ENCODE results near the gene TACR1.

Gene TACR1

GRCh38 chr2:75045526-75046050, 153.7 kb downstream of the TACR1 start:
- DNase-seq, result no peak

DNA sequence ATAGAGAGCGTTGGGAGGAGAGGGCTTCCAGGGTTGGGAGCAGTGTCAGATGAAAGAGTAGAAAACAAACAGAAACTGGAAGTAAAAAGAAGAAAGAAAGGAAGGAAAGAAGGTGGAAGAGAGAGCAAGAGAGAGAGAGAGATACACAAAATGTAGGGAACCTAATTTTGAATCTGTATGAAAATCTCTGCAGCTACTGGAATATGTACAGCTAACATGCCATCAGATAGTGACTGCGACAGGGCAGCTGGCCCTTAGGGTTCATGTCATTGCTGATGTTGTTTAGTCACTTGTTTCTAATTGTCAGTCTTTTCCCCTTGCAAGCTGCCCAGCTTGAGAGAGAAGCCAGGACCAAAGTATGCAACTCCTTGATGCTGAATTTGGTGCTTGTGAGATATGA, 155.0 kb downstream of the TACR1 start:
- DNase-seq, result no peak

GRCh38 chr2:75042823-75043222, 156.5 kb downstream of the TACR1 start:
- no peak for DNase-seq

DNA sequence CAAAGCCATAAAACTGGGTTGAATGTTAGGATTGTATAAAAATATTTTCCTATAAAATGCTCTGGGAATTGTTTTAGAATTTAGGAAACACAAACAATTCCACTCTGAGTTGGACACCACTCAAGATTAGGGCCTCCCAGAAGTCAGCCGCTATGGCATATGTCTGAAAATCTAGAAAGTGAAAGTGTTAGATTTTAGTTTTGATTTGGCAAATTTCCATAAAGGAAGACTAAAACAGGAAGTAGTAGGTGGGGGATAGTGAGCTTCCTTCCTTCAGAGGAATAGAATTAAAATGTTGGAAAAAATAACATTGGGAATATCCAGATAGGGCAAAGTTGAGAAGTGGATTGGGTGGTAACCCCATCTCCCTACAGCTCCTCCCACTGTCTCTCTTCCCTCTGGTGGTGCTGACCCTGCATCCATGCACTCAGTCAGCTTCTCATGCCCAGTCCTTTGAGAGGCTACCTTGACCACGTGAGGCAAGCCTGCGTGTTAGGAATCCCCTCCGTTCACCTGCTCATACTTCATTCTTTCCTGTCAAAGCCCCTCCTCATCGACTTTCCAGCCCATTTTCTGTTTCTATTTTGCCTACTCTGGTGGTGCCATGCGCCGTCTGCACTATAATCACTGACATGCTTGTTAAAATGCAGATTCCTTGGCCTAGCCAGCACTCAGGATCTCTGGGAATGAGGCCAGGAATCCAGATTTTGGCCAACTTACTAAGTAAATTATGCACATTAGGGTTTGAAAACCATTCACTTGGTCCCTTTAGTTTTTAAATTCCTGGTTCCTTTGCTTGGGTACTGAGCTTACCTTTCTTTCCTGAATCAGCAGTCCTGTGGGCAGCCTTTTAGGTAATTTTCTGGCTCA, 157.4 kb downstream of the TACR1 start:
- DNase-seq, result no peak

DNA sequence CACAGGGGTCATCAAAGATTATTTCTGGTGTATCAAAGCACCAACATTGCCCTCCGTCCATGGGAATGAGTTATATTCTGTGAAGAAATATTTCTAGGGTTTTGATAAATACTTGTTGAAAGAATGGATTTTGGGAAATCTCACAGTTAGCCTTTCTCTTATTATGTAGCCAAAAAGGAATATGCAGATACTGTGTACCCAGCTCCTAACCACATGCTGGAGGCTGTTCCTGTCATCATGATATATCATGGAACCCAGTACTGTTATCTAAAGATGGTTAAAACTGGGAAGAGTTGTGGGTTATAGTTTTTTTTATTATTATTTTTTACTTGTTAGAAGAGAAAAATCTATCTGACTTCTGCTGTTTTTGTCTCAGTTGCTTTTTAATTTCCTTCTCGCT, 158.1 kb downstream of the TACR1 start:
- DNase-seq, result no peak

GRCh38 chr2:75035444-75036353, 163.6 kb downstream of the TACR1 start:
- DNase-seq, result no peak

DNA sequence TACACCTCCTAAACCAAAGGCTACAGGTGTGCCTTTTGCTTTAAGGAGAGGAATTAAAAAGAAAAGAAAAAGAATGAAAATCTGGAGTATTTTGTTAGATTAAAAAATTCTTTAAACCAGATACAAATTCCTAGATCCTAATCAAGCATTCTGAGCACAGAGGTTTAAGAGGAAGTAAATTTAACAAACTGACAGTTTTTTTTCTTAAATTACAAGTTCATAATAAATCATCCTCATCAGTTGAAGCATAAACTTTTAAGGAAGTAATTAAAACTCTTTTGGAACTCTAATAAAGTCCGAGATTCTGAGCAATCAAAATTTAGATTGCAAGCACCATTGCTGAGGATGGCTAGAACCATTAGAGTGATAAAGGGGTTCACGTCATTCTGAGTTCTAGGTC, 165.8 kb downstream of the TACR1 start:
- no peak for DNase-seq

DNA sequence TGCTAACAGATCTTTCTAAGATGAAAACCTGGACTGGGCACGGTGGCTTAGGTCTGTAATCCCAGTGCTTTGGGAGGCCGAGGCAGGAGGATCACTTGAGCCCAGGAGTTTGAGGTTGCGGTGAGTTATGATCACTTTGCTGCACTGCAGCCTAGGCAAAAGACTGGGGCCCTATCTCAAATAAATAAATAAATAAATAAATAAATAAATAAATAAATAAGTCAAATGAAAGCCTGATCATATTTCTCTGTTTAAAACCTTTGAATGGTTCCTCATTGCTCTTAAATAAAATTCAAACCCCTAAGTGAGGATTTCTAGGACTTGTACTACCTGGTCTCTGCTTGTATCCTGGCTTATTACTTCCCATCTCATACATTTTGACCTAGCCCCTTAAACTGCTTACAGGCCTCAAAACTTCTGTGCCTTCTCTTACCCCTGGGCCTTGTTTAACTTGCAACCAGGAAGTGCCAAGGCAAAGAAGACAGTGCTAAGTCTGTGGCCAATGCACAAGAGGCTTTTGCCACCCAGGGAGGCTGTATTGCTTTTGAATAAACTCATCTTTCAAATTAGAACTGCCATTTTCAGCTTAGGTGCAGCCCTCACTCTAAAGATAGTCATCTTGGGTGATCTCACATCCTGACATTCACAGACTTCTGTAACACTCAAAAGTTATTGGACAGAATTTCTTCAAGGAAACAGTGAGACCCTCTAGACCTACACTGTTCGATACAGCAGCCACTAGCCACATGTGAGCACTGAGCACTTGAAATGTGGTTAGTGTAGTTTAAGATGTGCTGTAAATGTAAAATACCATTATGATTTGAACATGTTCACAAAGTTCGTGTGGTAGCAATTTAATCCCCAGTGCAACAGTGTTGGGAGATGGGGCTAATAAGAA, 167.2 kb downstream of the TACR1 start:
- no peak for DNase-seq

- DNase-seq, result no peak
Measured at GRCh38 chr2:75031171-75031570, 168.1 kb downstream of the TACR1 start.

- DNase-seq, result no peak
Measured at GRCh38 chr2:75030218-75031009, 168.9 kb downstream of the TACR1 start.

GRCh38 chr2:75027886-75028285, 171.4 kb downstream of the TACR1 start:
- DNase-seq, result no peak

DNA sequence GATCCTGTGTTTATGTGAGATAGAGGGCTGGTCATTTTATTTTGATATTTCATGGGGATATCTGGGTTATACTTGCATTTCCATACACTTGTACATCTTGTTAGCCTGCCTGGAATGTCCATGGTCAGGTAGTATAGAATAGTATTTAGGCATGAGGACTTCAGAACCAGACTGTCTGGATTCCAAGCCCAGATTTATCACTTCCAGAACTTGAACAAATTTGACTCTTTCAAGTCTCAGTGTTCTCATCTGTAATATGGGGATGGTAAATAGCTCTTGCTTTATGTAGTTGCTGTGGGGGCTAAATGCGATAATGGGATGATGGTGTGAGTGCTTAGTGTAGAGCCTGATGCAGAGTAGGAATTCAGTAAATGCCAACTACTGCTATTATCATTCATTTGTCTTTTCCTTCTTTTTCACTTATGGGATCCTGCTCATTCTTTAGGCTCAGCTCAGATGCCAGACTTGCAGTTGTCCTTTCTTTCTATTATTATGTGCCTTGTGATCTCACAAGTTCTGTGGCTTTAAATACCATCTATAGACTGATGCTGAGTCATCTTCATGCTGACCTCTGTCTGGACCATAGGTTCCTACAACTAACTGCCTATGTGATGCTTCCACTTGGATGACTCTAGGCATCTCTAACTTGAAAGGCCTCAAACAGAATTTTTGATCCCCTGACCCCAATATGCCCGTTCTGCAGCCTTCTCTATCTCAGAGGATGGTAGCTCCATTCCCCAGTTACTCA, 173.5 kb downstream of the TACR1 start:
- no peak for DNase-seq

- no peak for DNase-seq
Measured at GRCh38 chr2:75025216-75025615, 174.1 kb downstream of the TACR1 start.

DNA sequence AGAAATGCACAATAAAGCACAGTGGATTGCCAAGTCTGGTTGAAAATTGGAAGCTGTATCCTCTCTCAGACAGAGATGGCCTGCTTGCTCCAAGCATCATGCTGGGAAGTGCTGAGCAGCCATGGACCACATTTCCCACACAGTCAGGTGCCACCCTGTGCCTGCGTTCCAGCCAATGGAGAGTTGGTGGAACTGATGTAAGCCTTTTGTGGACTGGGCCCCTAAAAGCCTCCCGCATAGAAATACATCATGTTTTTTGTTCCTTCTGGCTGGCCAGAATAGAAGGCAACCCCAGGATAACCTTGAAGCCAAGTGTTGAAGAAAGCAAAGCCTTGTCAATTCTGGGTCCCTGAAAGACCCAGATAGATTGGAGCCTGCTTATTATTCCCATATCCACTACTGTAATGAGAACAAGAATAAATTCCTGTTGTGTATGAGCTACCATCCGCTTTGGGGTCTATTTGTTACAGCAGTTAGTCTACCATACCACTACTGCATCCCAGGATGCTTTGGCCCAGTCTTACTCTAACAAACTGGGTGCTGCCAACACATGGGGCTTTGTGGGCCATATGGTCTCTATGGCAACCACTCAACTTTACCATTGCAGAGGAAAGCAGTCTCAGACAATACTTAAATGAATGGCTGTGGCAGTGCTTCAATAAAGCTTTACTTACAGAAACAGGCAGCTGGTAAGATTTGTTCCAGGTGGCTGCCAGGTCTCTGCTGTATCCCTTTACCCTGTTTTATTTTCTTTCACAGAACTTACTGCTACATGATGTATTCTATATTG, 175.5 kb downstream of the TACR1 start:
- DNase-seq, result no peak

GRCh38 chr2:75022516-75022915, 176.8 kb downstream of the TACR1 start:
- no peak for DNase-seq

DNA sequence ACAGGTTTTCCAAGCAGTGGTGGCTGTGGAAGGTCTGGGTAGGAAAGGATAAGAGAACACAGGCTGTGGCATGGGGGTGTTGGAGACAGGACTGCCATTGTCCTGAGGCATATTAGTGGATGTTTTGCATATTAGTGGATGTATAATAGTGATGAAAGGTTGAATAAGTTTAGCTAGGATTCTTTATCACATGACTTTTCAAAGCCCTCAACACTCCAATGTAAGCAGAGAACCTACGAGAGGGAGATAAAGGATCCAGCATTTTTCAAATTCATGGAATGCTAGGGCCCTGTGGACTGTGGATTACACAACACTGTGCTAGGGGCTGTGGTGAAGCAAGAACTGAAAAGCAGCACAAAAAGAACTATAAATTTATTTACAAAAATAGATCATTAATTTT, 177.6 kb downstream of the TACR1 start:
- DNase-seq, result no peak

GRCh38 chr2:75020476-75020875, 178.8 kb downstream of the TACR1 start:
- DNase-seq, result no peak

DNA sequence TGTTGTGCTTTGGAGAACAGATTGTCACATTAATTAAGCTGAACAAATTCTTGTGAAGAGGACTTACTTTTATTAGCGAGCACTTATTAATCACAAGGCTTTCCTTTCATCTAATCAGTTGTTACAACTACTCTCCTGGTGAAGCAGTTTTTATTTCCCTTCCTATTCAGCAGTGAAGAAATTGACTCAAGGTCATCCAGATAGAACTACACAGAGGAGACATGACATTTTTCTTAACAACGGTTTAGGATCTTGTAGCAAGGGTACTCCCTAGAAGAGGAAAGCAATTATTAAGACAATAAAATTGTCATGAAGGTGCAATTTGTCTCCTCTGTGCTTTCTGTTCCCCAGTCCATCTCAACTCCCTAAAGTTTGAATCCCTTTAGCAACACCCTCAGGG, 179.5 kb downstream of the TACR1 start:
- DNase-seq, result no peak

- DNase-seq, result peak; percentile 15
Measured at GRCh38 chr2:75018162-75018561, 181.2 kb downstream of the TACR1 start.

GRCh38 chr2:75012080-75012479, 187.2 kb downstream of the TACR1 start:
- DNase-seq, result no peak

All from RPMI8226 (cell line).